GM12875 (cell line): ENCODE data around the gene MAD2L2.
"Not testable (repeated sequence)": the region's sequence is repeated elsewhere in the genome, so short reads cannot be mapped to it uniquely, and the experiment has no call there.

Experiments used
- H3K4me3 ChIP-seq: one replicate; pipeline ENCODE4 v1.5.1; 2011; ENCODE audit warnings: low read depth, low read length, control low read depth
- CTCF ChIP-seq: IDR thresholded peaks from 2 replicates; pipeline ENCODE4 v1.5.1; 2011; ENCODE audit warnings: low read depth, mild to moderate bottlenecking, control low read depth, inconsistent platforms, low read length, moderate library complexity, borderline replicate concordance; ENCODE audit not compliant: insufficient read depth

The MAD2L2 gene

GRCh38 chr1:11642418-11643017 is 38.4 kb downstream of the MAD2L2 start:
- not testable (repeated sequence) for H3K4me3 ChIP-seq
- TF ChIP-seq CTCF, result peak; percentile 95

GRCh38 chr1:11641776-11642305 is 39.1 kb downstream of the MAD2L2 start:
- no peak for TF ChIP-seq CTCF
- no peak overlapping the region for H3K4me3 ChIP-seq

- no peak overlapping the region for H3K4me3 ChIP-seq
- TF ChIP-seq CTCF, result no peak
Observed at GRCh38 chr1:11640944-11641343, 40.0 kb downstream of the MAD2L2 start.

GRCh38 chr1:11640101-11640500 is 40.8 kb downstream of the MAD2L2 start:
- no peak overlapping the region for H3K4me3 ChIP-seq
- no peak for TF ChIP-seq CTCF

GRCh38 chr1:11639372-11639771 is 41.6 kb downstream of the MAD2L2 start:
- no peak for TF ChIP-seq CTCF
- no peak overlapping the region for H3K4me3 ChIP-seq

GRCh38 chr1:11638121-11638520 is 42.8 kb downstream of the MAD2L2 start:
- no peak for TF ChIP-seq CTCF
- H3K4me3 ChIP-seq, result no peak overlapping the region

GRCh38 chr1:11634365-11635192 is 46.4 kb downstream of the MAD2L2 start:
- TF ChIP-seq CTCF, result no peak
- no peak overlapping the region for H3K4me3 ChIP-seq
